Subcutaneous adipose tissue (tissue), 4 donors: ENCODE results near the gene COL10A1. TPM values are rescaled to one million over a fixed set of nuclear protein-coding genes. Genes with fewer than 3 reads are reported as not detected.

Experiments used
- total RNA-seq, 4 donors: library from RNA; depleted of rRNA; stranded (reverse); fragments of >200 nt; gene quantifications; one replicate each; pipeline ENCODE4 v1.1.0, GENCODE V29; 2016
- TF ChIP-seq, protein P1 (sequence below): fragments of 450-650 bp; IDR thresholded peaks from one replicate; pipeline ENCODE4 v1.5.1; 2016; ENCODE audit warnings: low read depth, mild to moderate bottlenecking, control low read depth, antibody characterized with exemption, moderate library complexity

The COL10A1 gene
- total RNA-seq, 4 donors from 2014 or later, result not detected

DNA sequence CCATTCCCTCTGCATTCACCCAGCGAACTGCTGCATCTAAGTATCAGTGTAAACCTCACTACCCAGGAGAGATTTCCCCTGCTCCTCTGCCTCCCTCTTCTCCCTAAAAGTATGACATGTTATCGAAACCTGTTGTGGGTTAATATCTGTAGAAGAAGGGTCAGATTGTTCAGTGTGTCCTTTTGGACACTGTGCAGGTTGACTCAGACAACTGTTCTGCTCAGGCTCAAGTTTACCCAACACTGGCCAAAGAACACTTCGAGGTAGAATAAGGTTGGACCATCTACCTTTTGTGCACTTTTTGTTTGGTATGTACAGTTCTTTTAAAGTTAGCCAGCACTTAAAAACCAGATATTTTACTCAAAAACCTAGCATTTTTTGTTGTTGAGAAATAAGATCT, 20.7 kb downstream of the COL10A1 start:
- TF ChIP-seq, protein P1, sequence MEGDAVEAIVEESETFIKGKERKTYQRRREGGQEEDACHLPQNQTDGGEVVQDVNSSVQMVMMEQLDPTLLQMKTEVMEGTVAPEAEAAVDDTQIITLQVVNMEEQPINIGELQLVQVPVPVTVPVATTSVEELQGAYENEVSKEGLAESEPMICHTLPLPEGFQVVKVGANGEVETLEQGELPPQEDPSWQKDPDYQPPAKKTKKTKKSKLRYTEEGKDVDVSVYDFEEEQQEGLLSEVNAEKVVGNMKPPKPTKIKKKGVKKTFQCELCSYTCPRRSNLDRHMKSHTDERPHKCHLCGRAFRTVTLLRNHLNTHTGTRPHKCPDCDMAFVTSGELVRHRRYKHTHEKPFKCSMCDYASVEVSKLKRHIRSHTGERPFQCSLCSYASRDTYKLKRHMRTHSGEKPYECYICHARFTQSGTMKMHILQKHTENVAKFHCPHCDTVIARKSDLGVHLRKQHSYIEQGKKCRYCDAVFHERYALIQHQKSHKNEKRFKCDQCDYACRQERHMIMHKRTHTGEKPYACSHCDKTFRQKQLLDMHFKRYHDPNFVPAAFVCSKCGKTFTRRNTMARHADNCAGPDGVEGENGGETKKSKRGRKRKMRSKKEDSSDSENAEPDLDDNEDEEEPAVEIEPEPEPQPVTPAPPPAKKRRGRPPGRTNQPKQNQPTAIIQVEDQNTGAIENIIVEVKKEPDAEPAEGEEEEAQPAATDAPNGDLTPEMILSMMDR, result no peak

DNA sequence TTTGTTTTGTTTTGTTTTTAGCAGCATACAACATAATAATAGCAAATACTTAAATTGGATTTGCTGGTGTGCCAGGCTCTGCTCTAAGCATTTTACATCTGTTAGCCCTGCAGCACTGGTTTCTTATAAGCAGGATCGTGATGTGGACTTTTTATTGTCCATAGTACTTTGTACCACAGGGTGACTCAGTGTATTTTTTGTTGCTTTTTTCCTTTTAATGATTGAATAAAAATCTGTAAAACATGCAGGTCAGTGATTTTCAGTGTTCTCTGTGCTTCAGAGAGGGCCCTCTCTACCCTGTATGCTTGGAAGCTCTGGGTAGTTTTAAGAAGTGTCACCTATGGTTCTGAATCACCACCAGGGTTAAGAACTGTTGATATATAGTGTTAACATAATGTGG, 21.3 kb downstream of the COL10A1 start:
- TF ChIP-seq, protein P1, result no peak

DNA sequence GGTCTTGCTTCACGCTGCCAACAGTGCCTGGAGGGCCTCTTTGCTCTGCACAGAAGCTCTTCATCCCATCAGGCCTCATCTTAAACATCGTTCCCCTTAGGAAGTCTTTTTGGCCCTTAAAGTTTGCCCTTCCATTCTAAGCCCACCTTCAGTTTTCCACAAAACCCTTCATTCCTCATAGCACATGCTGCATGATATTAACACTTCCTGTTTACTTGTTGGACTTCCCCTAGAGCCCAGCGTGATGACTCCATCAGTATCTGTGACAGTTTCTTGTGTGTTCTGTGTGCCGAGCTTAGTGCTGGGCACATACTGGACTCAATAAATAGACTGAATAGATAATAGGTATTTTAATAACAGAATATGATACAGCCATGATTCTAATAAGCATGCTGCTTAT, 23.1 kb downstream of the COL10A1 start:
- TF ChIP-seq, protein P1, result no peak

DNA sequence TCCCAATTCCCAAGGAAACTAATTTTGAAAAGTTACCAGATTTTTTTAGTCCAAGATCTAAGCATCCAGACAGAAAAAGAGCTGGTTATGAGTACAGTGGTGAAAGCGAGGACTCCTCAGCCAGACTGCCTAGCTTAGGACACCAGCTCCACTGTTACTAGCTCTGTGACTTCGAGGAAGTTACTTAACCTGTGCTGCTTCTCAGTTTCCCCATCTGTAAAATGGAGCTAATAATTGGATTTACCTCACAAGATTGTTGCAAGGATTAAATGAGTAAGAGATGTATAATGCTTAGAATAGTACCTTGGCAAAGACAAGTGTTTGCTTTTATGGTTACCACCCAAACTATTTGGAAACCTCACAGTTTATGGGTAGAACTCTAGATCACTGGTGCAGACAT, 24.1 kb downstream of the COL10A1 start:
- TF ChIP-seq, protein P1, result no peak

DNA sequence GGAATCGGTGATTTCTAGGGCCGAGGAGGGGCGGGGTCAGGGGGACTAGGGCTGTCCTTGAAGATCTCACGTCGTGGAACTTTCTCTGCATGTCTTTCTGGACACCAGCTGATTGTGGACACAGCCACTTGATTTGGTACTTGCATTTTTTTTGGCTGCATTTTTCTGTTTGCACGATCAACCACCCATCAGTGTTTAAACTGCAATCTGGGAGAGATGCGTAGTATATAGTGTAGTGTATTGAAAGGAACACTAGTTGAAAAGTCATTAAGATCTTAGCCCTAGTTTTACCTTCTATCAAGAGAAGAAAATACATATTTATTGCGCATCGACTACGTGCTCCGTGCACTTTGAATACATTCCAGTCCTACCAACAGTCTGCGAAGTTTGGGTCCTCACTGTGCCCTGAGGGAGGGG, 24.6 kb downstream of the COL10A1 start:
- TF ChIP-seq, protein P1, result no peak

DNA sequence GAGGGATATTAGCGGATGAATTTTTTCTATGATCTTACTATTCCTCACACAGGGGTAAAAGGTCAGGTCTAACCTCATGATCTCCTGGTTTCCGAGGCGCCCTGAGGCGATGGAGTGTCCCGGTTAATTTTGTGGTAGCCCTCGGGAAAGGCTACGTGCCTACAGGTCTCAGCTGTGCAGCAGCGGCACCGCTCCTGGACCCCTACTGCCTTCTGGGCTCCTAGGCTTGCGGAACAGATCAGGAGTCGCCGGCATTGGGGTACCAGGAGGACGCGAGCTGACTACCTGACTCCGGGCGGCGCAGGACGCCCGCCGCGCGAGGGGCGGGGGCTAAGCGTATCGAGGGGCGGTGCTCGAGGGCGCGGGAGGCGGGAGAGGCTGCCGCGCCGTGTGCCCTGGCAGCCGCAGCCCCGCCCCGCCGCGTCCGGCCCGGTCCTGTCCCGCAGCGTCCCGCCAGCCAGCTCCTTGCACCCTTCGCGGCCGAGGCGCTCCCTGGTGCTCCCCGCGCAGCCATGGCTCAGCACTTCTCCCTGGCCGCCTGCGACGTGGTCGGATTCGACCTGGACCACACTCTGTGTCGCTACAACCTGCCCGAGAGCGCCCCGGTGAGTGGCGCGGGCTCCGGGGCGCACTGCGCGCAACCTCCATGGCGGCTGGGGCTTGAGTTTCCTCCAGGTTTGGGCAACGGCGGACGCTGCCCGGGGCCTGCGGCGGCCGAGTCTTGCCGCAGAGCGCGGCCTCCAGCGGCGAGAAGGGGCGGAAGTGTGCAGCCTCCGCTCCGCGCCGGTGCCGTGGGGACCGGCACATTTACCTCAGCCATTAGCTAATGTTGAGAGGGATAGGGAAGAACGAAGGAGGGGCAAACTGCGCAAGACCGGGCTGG, 25.3 kb downstream of the COL10A1 start, which contains the start of gene NT5DC1:
Gene NT5DC1 (plus strand): TSS at position 435 of the 883 bp plus-strand sequence. CDS start 78 bp downstream, at position 513.
- TF ChIP-seq, protein P1, result no peak

DNA sequence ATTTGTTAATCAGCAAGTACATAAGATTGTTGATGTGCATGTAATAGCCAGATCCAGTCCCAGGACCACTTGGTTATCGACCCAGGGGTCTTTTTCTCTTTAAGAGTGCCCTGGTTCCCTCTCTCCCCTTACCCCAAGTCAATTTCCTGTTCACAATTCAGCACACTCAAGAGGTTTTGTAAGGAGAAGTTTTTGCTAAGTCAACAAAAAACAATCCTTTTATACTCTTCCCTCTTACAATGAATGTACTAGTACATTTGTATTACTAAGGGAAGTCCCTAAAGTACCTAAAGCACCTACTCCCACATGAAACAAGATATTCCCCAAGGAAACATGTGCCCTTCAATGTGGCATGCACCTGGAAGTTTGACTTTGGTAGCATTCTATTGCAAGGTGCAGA, 26.9 kb downstream of the COL10A1 start:
- TF ChIP-seq, protein P1, result no peak
